ENCODE results near the gene ZNF581. TPM values are rescaled to one million over a fixed set of nuclear protein-coding genes. Genes with fewer than 3 reads are reported as not detected.

ZNF581 gene
- total RNA-seq, 2 experiments from 2014 or later = 24.1 to 25.5 TPM

DNA sequence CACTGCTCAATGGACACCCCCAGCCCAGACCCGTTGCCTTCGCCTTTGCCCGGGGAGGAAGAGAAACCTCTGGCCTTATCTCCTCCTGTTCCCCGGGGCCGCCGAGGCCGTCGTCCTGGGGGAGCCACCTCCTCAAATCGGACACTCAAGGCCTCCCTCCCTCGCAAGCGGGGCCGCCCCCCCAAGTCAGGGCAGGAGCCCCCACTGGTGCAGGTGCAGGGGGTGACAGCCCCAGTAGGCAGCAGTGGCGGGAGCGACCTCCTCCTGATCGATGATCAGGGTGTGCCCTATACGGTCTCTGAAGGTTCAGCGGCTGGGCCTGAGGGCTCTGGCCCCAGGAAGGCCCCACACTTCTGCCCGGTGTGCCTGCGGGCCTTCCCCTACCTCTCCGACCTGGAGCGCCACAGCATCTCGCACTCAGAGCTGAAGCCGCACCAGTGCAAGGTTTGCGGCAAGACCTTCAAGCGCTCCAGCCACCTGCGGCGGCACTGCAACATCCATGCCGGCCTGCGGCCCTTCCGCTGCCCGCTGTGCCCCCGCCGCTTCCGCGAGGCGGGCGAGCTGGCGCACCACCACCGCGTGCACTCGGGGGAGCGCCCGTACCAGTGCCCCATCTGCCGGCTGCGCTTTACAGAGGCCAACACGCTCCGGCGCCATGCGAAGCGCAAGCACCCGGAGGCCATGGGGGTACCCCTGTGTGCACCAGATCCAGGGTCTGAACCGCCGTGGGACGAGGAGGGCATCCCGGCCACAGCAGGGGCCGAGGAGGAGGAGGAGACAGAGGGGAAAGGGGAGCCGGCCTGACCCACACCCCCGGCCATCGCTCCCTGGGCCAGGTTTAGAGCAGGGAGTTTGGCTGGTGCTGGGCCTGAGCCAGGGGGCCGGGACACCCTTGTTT, 41.1 kb upstream of the ZNF581 start:
- peak overlapping the region; percentile 78 for H3K4me3 Mint-ChIP-seq
- peak overlapping the region; percentile 87 for H3K27ac Mint-ChIP-seq
- peaks cover 52% of the 10 kb centered on the region for H3K4me1 Mint-ChIP-seq
- CTCF ChIA-PET = interaction anchor here (1.7 kb wide), 1 partner anchor 52 kb away, joined by 6 read pairs; the partner anchor contains the start of gene U2AF2
- POLR2A ChIA-PET = no interaction called here
- DNase-seq = no peak
- no peaks in the 10 kb centered on the region for H3K27me3 Mint-ChIP-seq
- H3K36me3 Mint-ChIP-seq (ENCODE audit: low read depth) = peaks cover 20% of the 10 kb centered on the region
- H3K9me3 Mint-ChIP-seq = peaks cover 4% of the 10 kb centered on the region

GRCh38 chr19:55603115-55603514, 40.3 kb upstream of the ZNF581 start:
- POLR2A ChIA-PET = no interaction called here

DNA sequence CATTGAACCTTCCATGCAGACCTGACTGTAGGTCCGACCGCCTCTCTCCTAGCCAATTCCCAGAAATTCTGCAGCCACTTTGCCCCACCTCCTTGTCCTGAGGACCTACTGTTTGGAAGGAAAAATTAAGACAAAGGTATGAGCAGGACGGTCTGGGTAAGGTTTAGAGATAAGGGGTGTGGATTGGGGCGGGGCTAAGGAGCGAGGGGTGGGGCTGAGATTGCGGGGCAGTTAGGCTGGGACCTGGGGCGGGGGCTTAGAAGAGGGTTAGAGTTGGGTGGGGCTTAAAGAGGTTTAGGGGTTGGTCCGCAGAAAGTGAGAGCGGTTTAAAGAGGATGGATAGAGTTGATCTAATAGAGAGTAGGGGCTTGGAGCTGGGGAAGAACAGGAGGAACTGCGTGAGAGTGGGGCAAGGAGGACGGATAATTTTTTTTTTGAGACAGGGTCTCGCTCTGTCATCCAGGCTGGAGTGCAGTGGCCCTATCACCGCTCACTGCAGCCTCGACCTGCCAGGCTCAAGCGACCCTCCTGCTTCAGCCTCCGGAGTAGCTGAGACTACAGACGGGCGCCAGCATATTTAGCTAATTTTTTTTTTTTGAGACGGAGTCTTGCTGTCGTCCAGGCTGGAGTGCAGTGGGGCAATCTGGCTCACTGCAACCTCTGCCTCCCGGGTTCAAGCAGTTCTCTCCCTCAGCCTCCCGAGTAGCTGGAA, 39.7 kb upstream of the ZNF581 start:
- H3K9me3 Mint-ChIP-seq = peaks cover 1% of the 10 kb centered on the region
- DNase-seq = no peak
- peak overlapping the region; percentile 37 for H3K4me3 Mint-ChIP-seq
- POLR2A ChIA-PET = interaction anchor here (1.0 to 1.2 kb wide), 2 partner anchors 9 to 100 kb away, joined by 3 read pairs; no protein-coding TSS in a partner anchor
- peaks cover 53% of the 10 kb centered on the region for H3K4me1 Mint-ChIP-seq
- no peaks in the 10 kb centered on the region for H3K27me3 Mint-ChIP-seq
- H3K36me3 Mint-ChIP-seq (ENCODE audit: low read depth) = peaks cover 24% of the 10 kb centered on the region
- CTCF ChIA-PET = interaction anchor here (0.6 to 1.2 kb wide), 2 partner anchors 28 to 36 kb away, joined by 3 read pairs; no protein-coding TSS in a partner anchor
- peak overlapping the region; percentile 67 for H3K27ac Mint-ChIP-seq

More at GRCh38 chr19:55603115-55603514, 40.3 kb upstream of the ZNF581 start:
- CTCF ChIA-PET = interaction anchor here (1.7 kb wide), 1 partner anchor 51 kb away, joined by 6 read pairs; the partner anchor contains the start of gene U2AF2
- no peaks in the 10 kb centered on the region for H3K27me3 Mint-ChIP-seq
- no peak for DNase-seq
- peaks cover 56% of the 10 kb centered on the region for H3K4me1 Mint-ChIP-seq
- peaks cover 24% of the 10 kb centered on the region for H3K36me3 Mint-ChIP-seq (ENCODE audit: low read depth)
- H3K4me3 Mint-ChIP-seq = peak overlapping the region; percentile 37
- H3K27ac Mint-ChIP-seq = peak overlapping the region; percentile 67
- peaks cover 4% of the 10 kb centered on the region for H3K9me3 Mint-ChIP-seq

- peak overlapping the region; percentile 94 for H3K27ac Mint-ChIP-seq
- DNase-seq = peak; percentile 99
- H3K4me3 Mint-ChIP-seq = peak overlapping the region; percentile 78
- no peaks in the 10 kb centered on the region for H3K27me3 Mint-ChIP-seq
- POLR2A ChIA-PET = no interaction called here
- H3K4me1 Mint-ChIP-seq = peaks cover 55% of the 10 kb centered on the region
- CTCF ChIA-PET = interaction anchor here (1.0 to 3.6 kb wide), 12 partner anchors 9 to 101 kb away, joined by 3 to 30 read pairs (median 6); partner anchors contain the start of gene U2AF2
- H3K9me3 Mint-ChIP-seq = no peaks in the 10 kb centered on the region
- peaks cover 32% of the 10 kb centered on the region for H3K36me3 Mint-ChIP-seq (ENCODE audit: low read depth)
These were observed 38.2 kb upstream of the ZNF581 start for GRCh38 chr19:55605207-55605636.

DNA sequence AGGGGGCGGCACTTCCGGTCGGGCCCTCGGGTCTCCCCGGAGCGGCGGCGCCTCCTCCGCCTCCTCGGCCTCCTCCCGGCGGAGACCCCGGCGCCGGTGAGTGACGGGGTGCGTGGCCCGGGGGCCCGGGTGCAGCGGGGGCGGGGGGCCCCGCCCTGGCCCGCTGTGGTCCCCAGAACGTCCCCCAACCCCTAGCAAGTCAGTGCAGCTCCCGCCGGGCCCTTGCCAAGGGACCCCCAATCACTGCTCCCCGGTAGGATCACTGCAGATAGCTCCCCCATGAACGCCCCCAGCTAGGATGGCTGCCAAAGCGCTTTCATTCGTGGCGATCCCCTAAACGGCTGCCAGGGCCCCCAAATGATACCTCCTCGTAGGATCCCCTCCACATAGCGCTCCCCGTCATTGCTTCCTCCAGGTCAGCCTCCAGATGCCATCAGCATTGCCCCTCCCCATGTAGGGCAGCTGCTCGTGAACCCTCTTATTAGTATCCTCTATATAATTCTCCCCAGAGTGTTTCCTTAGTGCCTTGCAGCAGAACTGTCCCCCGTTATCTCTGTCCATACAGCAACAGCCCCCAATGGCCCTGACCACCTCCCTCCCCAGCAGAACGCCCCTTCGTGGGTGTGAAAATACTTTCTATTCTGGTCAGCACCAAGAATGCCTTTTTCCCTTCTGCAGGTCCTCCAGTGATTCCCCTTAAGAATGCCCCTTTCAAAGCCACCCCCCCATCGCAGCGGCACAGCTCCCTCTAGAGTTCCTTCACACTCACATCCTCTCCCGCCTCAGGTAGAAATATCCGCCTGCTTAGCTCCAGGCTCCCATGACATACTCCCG, 37.6 kb upstream of the ZNF581 start, which contains the start of gene ZNF865:
Gene ZNF865 (plus strand): TSS at position 11 of the 834 bp plus-strand sequence. CDS start 7,972 bp downstream, outside the sequence.
- CTCF ChIA-PET = interaction anchor here (0.5 to 3.6 kb wide), 16 partner anchors 9 to 1754 kb away, joined by 3 to 30 read pairs (median 5); partner anchors contain the start of genes U2AF2 and ZNF784
- POLR2A ChIA-PET = no interaction called here
- Mint-ChIP-seq H3K27me3 (no peaks in the 10 kb centered on the region), H3K27ac (peak within 1 kb of the TSS; percentile 96), H3K4me1 (peaks cover 59% of the 10 kb centered on the region), H3K9me3 (no peaks in the 10 kb centered on the region), H3K36me3 (ENCODE audit: low read depth) (peaks cover 32% of the 10 kb centered on the region), H3K4me3 (peak within 1 kb of the TSS; percentile 93)
- DNase-seq = peak; percentile 76

DNA sequence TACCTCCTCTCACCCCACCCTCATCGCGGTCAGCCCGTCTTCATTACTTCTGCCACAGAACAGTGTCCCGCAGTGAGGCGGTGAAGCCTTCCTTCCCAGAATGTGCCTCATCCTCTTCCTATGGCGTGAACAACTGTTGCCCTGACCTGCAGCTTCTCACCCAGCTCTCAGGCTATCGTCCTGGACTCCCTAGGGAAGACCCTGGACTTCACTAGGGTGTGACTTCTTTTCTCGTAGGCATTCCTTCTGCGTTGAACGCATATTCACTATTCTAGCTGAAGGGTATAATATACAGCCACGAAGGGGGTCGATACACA, 37.0 kb upstream of the ZNF581 start:
- POLR2A ChIA-PET = no interaction called here
- Mint-ChIP-seq H3K4me3 (peak overlapping the region; percentile 93), H3K27me3 (no peaks in the 10 kb centered on the region), H3K4me1 (peaks cover 53% of the 10 kb centered on the region), H3K9me3 (no peaks in the 10 kb centered on the region), H3K27ac (peak overlapping the region; percentile 96), H3K36me3 (ENCODE audit: low read depth) (peaks cover 32% of the 10 kb centered on the region)
- CTCF ChIA-PET = interaction anchor here (0.5 to 3.6 kb wide), 14 partner anchors 9 to 1755 kb away, joined by 3 to 30 read pairs (median 6); partner anchors contain the start of genes U2AF2 and ZNF784
- DNase-seq = no peak

DNA sequence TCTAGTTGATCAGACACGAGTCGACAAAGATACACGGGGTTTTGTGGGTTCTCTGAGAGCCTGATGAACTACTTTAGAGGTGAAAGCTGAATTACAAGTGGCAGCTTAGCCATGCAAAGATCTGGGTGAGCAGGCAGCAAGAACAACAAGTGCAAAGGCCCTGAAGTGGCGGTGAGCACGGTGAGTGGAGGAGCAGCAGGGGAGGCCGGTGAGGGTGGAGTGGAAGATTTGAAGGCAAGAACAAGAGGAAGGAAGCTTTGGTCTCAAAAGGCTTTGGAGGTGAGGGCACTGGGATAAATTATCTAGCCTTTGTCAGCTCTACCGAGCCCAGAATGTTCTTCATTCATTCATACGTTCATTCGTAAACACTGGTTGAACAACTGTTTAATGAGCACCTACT, 36.6 kb upstream of the ZNF581 start:
- Mint-ChIP-seq H3K27ac (peak overlapping the region; percentile 96), H3K9me3 (no peaks in the 10 kb centered on the region), H3K27me3 (no peaks in the 10 kb centered on the region), H3K36me3 (ENCODE audit: low read depth) (peaks cover 29% of the 10 kb centered on the region), H3K4me3 (peak overlapping the region; percentile 93), H3K4me1 (peaks cover 49% of the 10 kb centered on the region)
- CTCF ChIA-PET = interaction anchor here (0.6 to 3.6 kb wide), 13 partner anchors 8 to 108 kb away, joined by 3 to 30 read pairs (median 6); partner anchors contain the start of genes U2AF2 and ZNF784
- no peak for DNase-seq
- POLR2A ChIA-PET = no interaction called here

GRCh38 chr19:55609326-55609725, 34.1 kb upstream of the ZNF581 start:
- DNase-seq = no peak
- no peaks in the 10 kb centered on the region for H3K9me3 Mint-ChIP-seq
- CTCF ChIA-PET = interaction anchor here (1.3 kb wide), 1 partner anchor 17 kb away, joined by 3 read pairs; no protein-coding TSS in a partner anchor
- no peak overlapping the region for H3K27ac Mint-ChIP-seq
- peaks cover 40% of the 10 kb centered on the region for H3K4me1 Mint-ChIP-seq
- H3K27me3 Mint-ChIP-seq = no peaks in the 10 kb centered on the region
- H3K4me3 Mint-ChIP-seq = no peak overlapping the region
- POLR2A ChIA-PET = no interaction called here
- peaks cover 29% of the 10 kb centered on the region for H3K36me3 Mint-ChIP-seq (ENCODE audit: low read depth)

DNA sequence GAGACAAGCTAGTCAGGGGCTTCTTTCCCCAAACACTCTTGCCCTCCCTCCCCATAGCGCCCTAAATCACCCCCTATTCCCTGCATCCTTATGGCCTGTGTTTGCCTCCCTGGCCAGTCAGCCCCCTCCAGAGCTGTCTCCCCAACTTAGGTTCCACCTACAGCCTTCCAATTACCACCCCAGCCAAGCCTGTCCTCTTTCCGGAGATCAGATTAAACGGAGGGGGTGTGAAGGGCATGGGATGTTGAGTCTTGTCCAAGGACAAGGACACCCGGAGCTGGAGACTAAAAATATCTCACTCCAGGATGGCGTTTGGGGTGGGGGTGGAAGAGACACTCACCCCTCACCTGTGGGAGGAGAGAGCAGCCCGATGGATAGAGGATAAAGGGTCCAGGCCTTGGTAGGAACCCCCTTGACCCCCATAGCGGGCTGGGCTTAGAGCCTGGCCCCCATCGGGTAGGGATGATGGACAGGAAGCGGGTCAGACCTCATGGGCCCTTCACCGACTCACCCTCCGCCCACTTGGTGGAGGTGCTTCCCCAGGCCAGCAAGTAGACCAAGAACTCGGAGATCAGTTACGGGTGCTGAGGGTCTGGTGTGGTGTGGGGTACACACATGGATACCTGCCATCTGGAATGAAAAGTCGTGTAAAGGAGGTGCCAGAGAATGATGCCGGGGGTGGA, 32.0 kb upstream of the ZNF581 start:
- H3K27ac Mint-ChIP-seq = no peak overlapping the region
- POLR2A ChIA-PET = no interaction called here

GRCh38 chr19:55611983-55612645, 31.3 kb upstream of the ZNF581 start:
- Mint-ChIP-seq H3K4me1 (peaks cover 22% of the 10 kb centered on the region), H3K9me3 (no peaks in the 10 kb centered on the region), H3K4me3 (no peak overlapping the region), H3K36me3 (ENCODE audit: low read depth) (peaks cover 31% of the 10 kb centered on the region), H3K27ac (no peak overlapping the region), H3K27me3 (no peaks in the 10 kb centered on the region)
- POLR2A ChIA-PET = interaction anchor here (0.9 kb wide), 1 partner anchor 8 kb away, joined by 3 read pairs; no protein-coding TSS in a partner anchor
- DNase-seq = no peak
- CTCF ChIA-PET = no interaction called here

More for the DNA sequence above, 32.0 kb upstream of the ZNF581 start:
- Mint-ChIP-seq H3K9me3 (no peaks in the 10 kb centered on the region), H3K4me1 (peaks cover 29% of the 10 kb centered on the region), H3K4me3 (no peak overlapping the region), H3K36me3 (ENCODE audit: low read depth) (peaks cover 31% of the 10 kb centered on the region), H3K27me3 (no peaks in the 10 kb centered on the region)
- CTCF ChIA-PET = no interaction called here
- no peak for DNase-seq

- Mint-ChIP-seq H3K4me3 (no peak overlapping the region), H3K27me3 (no peaks in the 10 kb centered on the region), H3K27ac (no peak overlapping the region), H3K36me3 (ENCODE audit: low read depth) (peaks cover 32% of the 10 kb centered on the region), H3K9me3 (no peaks in the 10 kb centered on the region), H3K4me1 (peaks cover 13% of the 10 kb centered on the region)
- DNase-seq = no peak
- ChIA-PET POLR2A (no interaction called here), CTCF (no interaction called here)
These were observed 30.1 kb upstream of the ZNF581 start for GRCh38 chr19:55613396-55613795.
